ENCODE results near the gene GUCA2B. TPM values are rescaled to one million over a fixed set of nuclear protein-coding genes. Genes with fewer than 3 reads are reported as not detected.

Gene GUCA2B
- total RNA-seq, 3 donors from 2014 or later = 153 to 381 (median 176) TPM

DNA sequence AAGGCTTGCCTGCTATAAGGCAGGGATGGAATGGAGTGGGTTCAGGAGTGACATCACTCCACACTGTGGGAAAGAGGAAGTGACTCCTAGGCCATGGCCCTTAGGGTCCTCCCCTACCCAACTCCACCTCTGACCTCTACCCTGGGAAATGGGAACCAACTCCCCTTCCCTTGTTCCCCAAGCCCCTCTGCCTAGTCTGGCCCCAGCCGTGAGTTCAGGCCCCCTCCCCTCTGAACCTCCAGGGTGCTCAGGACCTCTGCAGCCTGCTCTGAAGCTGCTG is 15.1 kb downstream of the GUCA2B start:
- H3K36me3 ChIP-seq (ENCODE audit: low read depth) = no peaks in the 10 kb centered on the region
- H3K4me3 ChIP-seq = no peak overlapping the region
- H3K4me1 ChIP-seq (ENCODE audit: low read depth) = peaks cover 55% of the 10 kb centered on the region
- ATAC-seq (no peak), DNase-seq (no peak)
- no peak for TF ChIP-seq CTCF (IDR thresholded peaks at IDR 0.05)
- H3K9me3 ChIP-seq = no peaks in the 10 kb centered on the region
- intact Hi-C loops (cut with DNase I, micrococcal nuclease) = no loop called here

DNA sequence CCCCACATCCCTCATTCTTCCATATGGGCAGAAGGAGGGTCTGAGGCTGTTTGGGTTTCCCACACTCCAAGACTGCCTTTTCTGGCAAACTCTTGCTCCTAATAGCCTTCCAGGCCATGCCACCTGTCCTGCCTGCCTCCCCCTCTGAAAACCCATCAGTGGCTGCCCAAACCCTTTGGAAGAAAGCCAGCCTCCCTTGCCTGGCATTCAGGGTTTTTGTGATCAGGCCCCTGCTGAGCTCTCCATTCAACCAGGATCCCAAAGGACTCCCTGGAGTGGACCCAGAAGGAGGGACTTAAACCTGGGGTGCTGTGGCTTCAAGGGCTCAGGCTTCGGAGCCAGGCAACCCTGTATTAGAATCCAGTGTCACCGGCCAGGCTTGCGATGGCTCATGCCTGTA is 15.6 kb downstream of the GUCA2B start:
- intact Hi-C loops (cut with DNase I, micrococcal nuclease) = no loop called here
- Histone ChIP-seq H3K36me3 (ENCODE audit: low read depth) (no peaks in the 10 kb centered on the region), H3K9me3 (no peaks in the 10 kb centered on the region), H3K4me1 (ENCODE audit: low read depth) (peaks cover 55% of the 10 kb centered on the region), H3K4me3 (no peak overlapping the region)
- no peak for ATAC-seq
- no peak for DNase-seq
- no peak for TF ChIP-seq CTCF (IDR thresholded peaks at IDR 0.05)

DNA sequence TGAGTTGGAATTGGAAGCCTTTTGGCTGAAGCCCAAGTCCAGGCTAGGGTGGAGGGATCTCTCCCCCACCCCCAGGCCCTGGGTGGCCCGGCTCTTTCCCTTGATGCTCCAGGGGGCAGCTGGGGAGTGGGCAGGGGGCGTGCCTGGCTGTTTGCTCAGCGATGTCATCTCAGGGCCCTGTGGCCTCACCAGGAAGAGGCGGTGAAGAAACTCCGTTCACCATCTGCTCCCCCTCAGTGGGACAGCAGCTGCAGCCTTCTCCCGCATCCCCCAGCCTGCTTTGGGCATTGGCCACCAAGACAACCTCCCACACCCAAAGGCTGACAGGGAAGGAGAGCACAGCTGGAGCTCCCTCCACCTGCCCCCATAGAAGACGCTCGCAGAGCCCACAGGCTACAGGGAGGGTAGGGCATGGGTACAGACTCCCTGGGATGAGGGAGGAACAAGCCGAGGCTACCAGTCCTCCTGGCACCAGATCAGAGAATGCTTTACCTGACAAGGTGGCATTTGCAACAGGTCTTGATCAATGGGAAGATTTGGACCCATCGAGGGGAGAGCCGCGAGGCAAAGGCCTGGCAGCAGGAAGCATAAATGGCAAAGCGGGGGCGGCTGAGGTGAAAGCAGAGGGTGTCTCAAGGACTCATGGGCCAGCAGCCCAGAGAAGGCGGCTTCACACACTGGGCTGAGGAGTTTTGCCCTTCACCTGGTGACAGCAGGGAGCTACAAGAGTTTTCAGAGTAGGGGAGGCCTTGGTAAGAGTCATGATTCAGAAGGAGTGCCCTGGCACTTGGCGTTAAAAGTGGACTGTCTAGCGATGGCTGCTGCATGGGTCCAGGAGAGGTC is 17.8 kb downstream of the GUCA2B start:
- peaks cover 41% of the 10 kb centered on the region for H3K4me1 ChIP-seq (ENCODE audit: low read depth)
- no peak for TF ChIP-seq CTCF (IDR thresholded peaks at IDR 0.05)
- ATAC-seq (no peak), DNase-seq (peak in 2 of 3 donors; percentile 47 to 48)
- intact Hi-C loops (cut with DNase I, micrococcal nuclease) = no loop called here
- no peak overlapping the region for H3K4me3 ChIP-seq
- no peaks in the 10 kb centered on the region for H3K9me3 ChIP-seq
- no peaks in the 10 kb centered on the region for H3K36me3 ChIP-seq (ENCODE audit: low read depth)

GRCh38 chr1:42171679-42172266 is 18.6 kb downstream of the GUCA2B start:
- intact Hi-C loops (cut with DNase I, micrococcal nuclease) = no loop called here
- no peak for TF ChIP-seq CTCF (IDR thresholded peaks at IDR 0.05)
- ATAC-seq (no peak), DNase-seq (peak in 1 of 3 donors; percentile 23)
- Histone ChIP-seq H3K4me3 (no peak overlapping the region), H3K36me3 (ENCODE audit: low read depth) (no peaks in the 10 kb centered on the region), H3K9me3 (no peaks in the 10 kb centered on the region), H3K4me1 (ENCODE audit: low read depth) (peaks cover 37% of the 10 kb centered on the region)

DNA sequence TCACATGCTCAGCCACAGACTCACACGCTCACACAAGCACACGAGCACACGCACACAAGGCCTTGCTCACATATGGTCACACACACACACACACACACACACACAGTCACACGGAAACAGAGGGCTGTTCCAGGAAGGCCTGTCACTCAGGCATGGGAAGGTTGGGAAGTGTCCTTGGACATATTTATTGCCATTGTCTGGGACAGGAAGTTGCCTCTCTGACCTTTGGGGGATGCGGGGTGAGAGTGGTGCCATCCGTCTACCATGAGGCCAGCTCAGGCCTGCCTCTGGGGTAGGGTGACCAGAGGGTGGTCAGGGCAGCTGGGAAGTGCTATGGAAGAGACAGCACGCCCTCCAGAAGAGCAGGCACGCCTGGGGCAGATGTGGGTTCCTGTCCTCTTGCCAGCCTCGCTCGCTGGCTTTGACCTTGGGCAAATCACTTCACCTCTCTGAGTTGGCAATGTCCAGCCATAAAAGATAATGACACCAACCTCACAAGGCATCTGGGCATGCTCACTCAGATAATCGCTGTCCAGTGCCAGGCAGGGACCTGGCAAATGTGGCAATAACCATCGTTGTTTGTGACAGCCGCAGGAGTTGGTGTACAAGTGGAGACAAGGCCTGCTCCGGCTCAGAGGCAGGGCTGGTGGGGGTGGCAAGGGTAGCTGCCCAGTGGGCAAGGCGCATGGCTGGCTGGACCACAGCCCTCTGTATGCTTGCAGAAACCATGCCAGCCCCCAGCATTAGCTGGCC is 19.3 kb downstream of the GUCA2B start:
- Histone ChIP-seq H3K36me3 (ENCODE audit: low read depth) (no peaks in the 10 kb centered on the region), H3K4me1 (ENCODE audit: low read depth) (peaks cover 37% of the 10 kb centered on the region), H3K9me3 (no peaks in the 10 kb centered on the region), H3K4me3 (no peak overlapping the region)
- TF ChIP-seq CTCF (IDR thresholded peaks at IDR 0.05) = no peak
- intact Hi-C loops (cut with DNase I, micrococcal nuclease) = no loop called here
- peak; percentile 70 for ATAC-seq
- DNase-seq = peak; percentile 52 to 76 (median 63)
